Gastroesophageal sphincter (tissue), 4 donors: ENCODE data around the gene SLC22A5. TPM values are rescaled to one million over a fixed set of nuclear protein-coding genes. Genes with fewer than 3 reads are reported as not detected.

Experiments
- ATAC-seq: fragments of 150-250 bp; one replicate; pipeline ENCODE4 v1.9.1; 2016; ENCODE audit warnings: mild to moderate bottlenecking, moderate library complexity
- H3K27ac ChIP-seq, 4 donors: fragments of 200-600 bp; sonication (generic) in 3 of 4; 1 replicate in 3 of 4; 2 replicates in 1 of 4; pipeline ENCODE4 v1.5.1; 2016 to 2019
- H3K27me3 ChIP-seq: fragments of 200-600 bp; sonication (generic); one replicate; pipeline ENCODE4 v1.5.1; 2019
- H3K36me3 ChIP-seq, 2 donors: fragments of 200-600 bp; sonication (generic); one replicate each; pipeline ENCODE4 v1.5.1; 2019; ENCODE audit warnings: control low read depth in 1 of 2
- H3K4me1 ChIP-seq, 3 donors: fragments of 200-600 bp; sonication (generic); 1 replicate in 2 of 3; 2 replicates in 1 of 3; pipeline ENCODE4 v1.5.1; 2016 to 2019; ENCODE audit warnings: control low read depth in 2 of 3
- H3K4me3 ChIP-seq, 2 donors: fragments of 200-600 bp; sonication (generic); one replicate each; pipeline ENCODE4 v1.5.1; 2019; ENCODE audit warnings: mild to moderate bottlenecking in 1 of 2, moderate library complexity in 1 of 2
- H3K9me3 ChIP-seq, 3 donors: fragments of 200-600 bp; sonication (generic); one replicate each; pipeline ENCODE4 v1.5.1; 2017 to 2019; ENCODE audit warnings: control low read depth in 2 of 3
- CTCF ChIP-seq, 4 experiments: fragments of 200-600 bp in 2 of 4; fragments of 450-650 bp in 2 of 4; sonication (generic) in 1 of 4; IDR thresholded peaks; one replicate each; pipeline ENCODE4 v1.5.1; 2017 to 2019; ENCODE audit warnings: antibody characterized with exemption in 4 of 4, mild to moderate bottlenecking in 2 of 4, moderate library complexity in 2 of 4
- EP300 ChIP-seq: sonication (generic); formaldehyde crosslinking; IDR thresholded peaks from one replicate; pipeline ENCODE4 v1.6.1; 2017; ENCODE audit warnings: antibody characterized with exemption, mild to moderate bottlenecking
- POLR2A ChIP-seq, 2 donors: fragments of 450-650 bp; IDR thresholded peaks; one replicate each; pipeline ENCODE4 v1.6.1; 2017; ENCODE audit warnings: antibody characterized with exemption in 2 of 2, mild to moderate bottlenecking in 2 of 2, moderate library complexity in 1 of 2
- POLR2AphosphoS5 ChIP-seq: sonication (generic); formaldehyde crosslinking; IDR thresholded peaks from one replicate; pipeline ENCODE4 v1.6.1; 2017; ENCODE audit warnings: antibody characterized with exemption
- WGBS, 2 donors: methylation state at CpG; one replicate each; pipeline ENCODE4 v1.1.5; 2018; ENCODE audit warnings: low coverage in 1 of 2; 5-methylcytosine and 5-hydroxymethylcytosine counted together
- total RNA-seq, 4 donors: library from RNA; depleted of rRNA; stranded (reverse); fragments of >200 nt; gene quantifications; one replicate each; pipeline ENCODE4 v1.1.0, GENCODE V29; 2016

SLC22A5 gene
- total RNA-seq, 4 donors from 2014 or later: 6.5 to 9.6 (median 7.5) TPM

DNA sequence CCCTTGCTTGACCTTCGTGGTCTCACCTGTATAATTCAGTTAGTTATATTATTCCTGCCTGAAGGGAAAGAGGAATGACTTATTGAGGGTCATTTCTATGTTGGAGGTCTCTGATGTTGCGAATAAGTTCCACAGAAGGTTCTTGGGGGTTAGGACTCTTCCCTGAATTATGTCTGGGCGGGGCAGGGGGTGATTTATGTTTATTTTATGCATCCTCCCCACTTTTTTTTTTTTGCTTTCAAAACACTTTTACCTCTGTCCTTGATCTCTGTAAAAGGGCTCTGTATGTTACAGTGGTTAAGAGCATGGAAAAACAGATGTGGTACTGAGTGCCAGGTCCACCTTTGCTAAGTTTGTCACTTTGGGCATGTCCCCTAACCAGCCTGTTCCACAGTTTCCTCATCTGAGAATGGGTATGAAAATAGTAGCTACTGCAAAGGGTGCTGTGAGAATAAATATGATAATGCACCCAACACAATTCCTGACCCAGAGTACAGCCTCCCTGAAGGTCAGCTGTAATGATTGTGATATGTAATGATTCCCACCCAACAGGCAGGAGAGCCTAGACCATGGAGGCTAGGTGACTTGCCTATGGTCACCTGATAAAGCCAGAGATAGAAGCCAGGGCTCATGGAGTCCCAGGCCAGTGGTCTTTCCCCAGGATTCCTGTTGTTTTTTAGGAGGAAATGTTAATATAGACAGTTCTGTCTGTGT, 54.8 kb downstream of the SLC22A5 start:
- no peak for ATAC-seq
- no peaks in the 10 kb centered on the region for H3K9me3 ChIP-seq
- H3K36me3 ChIP-seq: peaks cover 0 to 9% of the 10 kb centered on the region in 2 donors
- no peaks in the 10 kb centered on the region for H3K27me3 ChIP-seq
- WGBS, 2 donors: 100% methylated on average over 2 to 3 of the region's 3 CpGs
- peaks cover 21 to 100% (median 91%) of the 10 kb centered on the region in 3 donors for H3K4me1 ChIP-seq
- H3K4me3 ChIP-seq: no peak overlapping the region
- peak overlapping the region in 3 of 4 donors; percentile 69 to 98 (median 87) for H3K27ac ChIP-seq
- TF ChIP-seq POLR2AphosphoS5: no peak
- TF ChIP-seq POLR2A (IDR thresholded peaks at IDR 0.05): no peak
- TF ChIP-seq EP300: no peak
- no peak for TF ChIP-seq CTCF (IDR thresholded peaks at IDR 0.05)

- Histone ChIP-seq H3K36me3 (peaks cover 0 to 7% of the 10 kb centered on the region in 2 donors), H3K9me3 (no peaks in the 10 kb centered on the region), H3K27ac (peak overlapping the region; percentile 8 to 87 (median 70)), H3K27me3 (no peaks in the 10 kb centered on the region), H3K4me1 (peaks cover 19 to 100% (median 89%) of the 10 kb centered on the region in 3 donors), H3K4me3 (no peak overlapping the region)
- WGBS, 2 donors: 29 to 39% methylated on average over 4 of the region's 8 CpGs
- no peak for ATAC-seq
- TF ChIP-seq POLR2A (IDR thresholded peaks at IDR 0.05) (no peak), POLR2AphosphoS5 (peak; percentile 22), CTCF (IDR thresholded peaks at IDR 0.05) (no peak)
Measured at GRCh38 chr5:132425009-132425937, 55.8 kb downstream of the SLC22A5 start.

DNA sequence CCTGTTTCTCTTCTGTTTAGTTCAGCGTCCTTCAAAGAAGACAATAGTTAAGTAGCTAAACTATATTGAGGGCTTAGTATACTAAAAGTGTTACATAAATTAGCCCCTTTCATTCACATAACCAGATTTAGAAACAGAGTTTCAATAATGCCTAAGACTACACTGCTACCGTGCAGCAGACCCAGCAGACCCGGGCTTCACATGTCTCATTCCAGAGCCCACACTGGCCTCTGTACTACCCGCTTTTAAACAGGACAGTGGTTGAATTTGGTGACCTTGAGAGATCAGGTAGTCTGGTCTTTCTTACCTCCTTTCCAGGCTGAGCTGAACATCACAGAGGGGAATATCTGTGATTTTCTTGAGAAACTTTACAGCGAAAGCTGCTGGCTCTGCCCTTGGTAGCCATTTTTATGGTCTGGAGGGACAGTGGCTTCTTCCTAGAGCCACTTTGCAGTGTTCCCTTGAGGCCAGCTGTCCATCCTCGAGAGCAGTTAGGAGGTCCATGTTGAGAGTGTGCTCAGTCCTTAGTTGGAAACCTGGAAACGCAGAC, 56.5 kb downstream of the SLC22A5 start:
- Histone ChIP-seq H3K36me3 (no peaks in the 10 kb centered on the region), H3K4me3 (no peak overlapping the region), H3K4me1 (peaks cover 19 to 100% (median 81%) of the 10 kb centered on the region in 3 donors), H3K27ac (peak overlapping the region; percentile 0 to 87 (median 70)), H3K9me3 (no peaks in the 10 kb centered on the region), H3K27me3 (no peaks in the 10 kb centered on the region)
- 54% methylated on average over 4 to 5 of the region's 7 CpGs for WGBS, 2 donors
- TF ChIP-seq CTCF (IDR thresholded peaks at IDR 0.05): no peak
- TF ChIP-seq POLR2A (IDR thresholded peaks at IDR 0.05): no peak
- no peak for TF ChIP-seq EP300
- no peak for TF ChIP-seq POLR2AphosphoS5
- ATAC-seq: no peak

DNA sequence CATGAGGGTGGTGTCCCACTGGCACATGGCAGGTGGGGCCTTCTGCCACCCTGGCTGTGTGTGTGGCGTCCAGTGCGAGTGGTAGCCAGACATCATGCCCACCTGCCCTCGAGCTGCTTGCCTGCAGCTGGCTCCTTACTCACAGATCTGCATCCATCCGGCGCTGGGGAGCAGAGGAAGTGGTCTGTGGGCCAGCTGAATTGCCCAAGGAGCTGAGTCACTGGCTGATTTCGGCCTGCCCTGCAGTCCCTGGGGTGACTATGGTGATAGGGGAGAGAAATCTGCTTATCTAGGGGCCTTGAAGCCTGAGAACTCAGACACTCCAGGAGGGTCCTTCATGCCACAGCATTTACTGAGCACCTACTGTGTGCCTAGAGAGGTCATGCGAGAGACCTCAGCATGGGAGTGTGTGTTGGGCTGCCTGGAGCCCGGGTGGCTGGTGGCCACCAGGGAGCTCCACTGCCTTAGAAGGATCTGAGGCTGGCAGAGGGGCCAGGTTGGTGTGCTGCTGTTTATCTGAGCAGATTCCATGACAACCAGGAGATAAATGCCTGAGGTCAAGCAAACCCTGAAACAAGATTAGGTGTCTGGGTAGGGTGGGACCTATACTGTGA, 57.1 kb downstream of the SLC22A5 start:
- peak; percentile 84 for ATAC-seq
- TF ChIP-seq POLR2AphosphoS5: peak; percentile 35
- no peak for TF ChIP-seq POLR2A (IDR thresholded peaks at IDR 0.05)
- no peak for TF ChIP-seq EP300
- peak in 3 of 4 experiments; percentile 33 to 48 (median 43) for TF ChIP-seq CTCF (IDR thresholded peaks at IDR 0.05)
- WGBS, 2 donors: no CpG with 5 or more reads among the region's 8 CpGs
- Histone ChIP-seq H3K36me3 (no peaks in the 10 kb centered on the region), H3K27me3 (no peaks in the 10 kb centered on the region), H3K9me3 (no peaks in the 10 kb centered on the region), H3K27ac (peak overlapping the region; percentile 0 to 87 (median 70)), H3K4me3 (no peak overlapping the region), H3K4me1 (peaks cover 19 to 100% (median 75%) of the 10 kb centered on the region in 3 donors)
